Activated T-cell treated with anti-CD3 and anti-CD28 coated beads, Interleukin-2, amount 50 U/mL, for 24 hours (primary cell): ENCODE data around the gene OSM.

ENCODE experiments used
- DNase-seq: peaks from one replicate; pipeline ENCODE4 v3.0.0-alpha.2; 2020
- H3K27ac Mint-ChIP-seq: 2 replicates; pipeline ENCODE4 v1.8.0; 2020; ENCODE audit warnings: mild to moderate bottlenecking, mixed read lengths
- H3K27me3 Mint-ChIP-seq: 2 replicates; pipeline ENCODE4 v1.8.0; 2020; ENCODE audit warnings: mixed read lengths
- H3K36me3 Mint-ChIP-seq: 2 replicates; pipeline ENCODE4 v1.8.0; 2020; ENCODE audit warnings: low read depth, mixed read lengths
- H3K4me1 Mint-ChIP-seq: 2 replicates; pipeline ENCODE4 v1.8.0; 2020; ENCODE audit warnings: low read depth, mixed read lengths
- H3K4me3 Mint-ChIP-seq: 2 replicates; pipeline ENCODE4 v1.8.0; 2020; ENCODE audit warnings: mild to moderate bottlenecking, moderate library complexity, mixed read lengths
- H3K9me3 Mint-ChIP-seq: 2 replicates; pipeline ENCODE4 v1.8.0; 2020; ENCODE audit warnings: mixed read lengths

The OSM gene

DNA sequence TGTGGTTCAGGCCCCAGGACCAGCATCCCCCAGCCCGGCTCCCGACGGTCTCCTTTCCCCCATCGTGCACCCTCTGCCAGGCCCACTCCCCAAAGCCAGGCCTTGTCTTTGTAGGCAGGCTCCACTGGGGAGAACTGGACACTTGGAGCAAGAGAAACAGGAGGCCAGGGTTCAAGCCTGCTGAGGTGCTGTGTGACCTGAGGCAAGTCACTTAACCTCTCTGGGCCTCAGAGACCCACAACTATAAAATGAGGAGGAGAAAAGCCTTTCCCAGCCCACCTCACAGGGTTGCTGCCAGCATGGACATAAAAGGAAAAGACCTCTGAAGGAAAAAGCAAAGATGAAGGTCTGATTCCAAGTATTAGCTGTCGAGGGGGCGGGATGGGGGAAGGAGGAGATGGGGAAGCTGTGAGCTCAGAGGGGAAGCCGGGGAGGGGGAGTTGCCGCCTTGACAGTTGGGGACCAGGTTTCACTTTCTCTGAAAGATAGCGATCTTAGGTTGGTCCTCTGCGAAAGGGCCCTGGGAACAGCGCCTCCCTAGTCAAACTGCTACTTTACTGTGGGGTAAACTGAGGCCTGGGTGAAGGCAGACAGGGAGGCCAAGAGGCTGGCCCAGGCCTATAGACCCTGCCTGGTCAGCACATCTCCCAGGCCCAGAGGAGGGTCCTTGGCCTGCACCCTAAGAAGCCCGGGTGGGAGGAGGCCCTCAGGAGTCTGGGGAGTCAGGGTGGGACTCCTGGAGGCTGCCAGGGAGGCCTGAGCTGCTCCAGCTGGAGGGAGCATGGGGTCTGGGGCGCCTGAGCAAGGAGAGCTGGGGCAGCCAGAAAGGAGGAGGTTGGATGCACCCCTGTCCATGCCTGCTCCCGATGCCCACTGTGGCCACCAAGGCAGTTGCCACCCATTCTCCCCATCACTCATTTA is 991 bp upstream of the OSM start:
- no peaks in the 10 kb centered on the region for H3K9me3 Mint-ChIP-seq
- H3K27me3 Mint-ChIP-seq = no peaks in the 10 kb centered on the region
- peak overlapping the region; percentile 99 for H3K27ac Mint-ChIP-seq
- H3K4me1 Mint-ChIP-seq = peaks cover 50% of the 10 kb centered on the region
- peak; percentile 63 for DNase-seq
- H3K36me3 Mint-ChIP-seq = peaks cover 77% of the 10 kb centered on the region
- peak overlapping the region; percentile 94 for H3K4me3 Mint-ChIP-seq

DNA sequence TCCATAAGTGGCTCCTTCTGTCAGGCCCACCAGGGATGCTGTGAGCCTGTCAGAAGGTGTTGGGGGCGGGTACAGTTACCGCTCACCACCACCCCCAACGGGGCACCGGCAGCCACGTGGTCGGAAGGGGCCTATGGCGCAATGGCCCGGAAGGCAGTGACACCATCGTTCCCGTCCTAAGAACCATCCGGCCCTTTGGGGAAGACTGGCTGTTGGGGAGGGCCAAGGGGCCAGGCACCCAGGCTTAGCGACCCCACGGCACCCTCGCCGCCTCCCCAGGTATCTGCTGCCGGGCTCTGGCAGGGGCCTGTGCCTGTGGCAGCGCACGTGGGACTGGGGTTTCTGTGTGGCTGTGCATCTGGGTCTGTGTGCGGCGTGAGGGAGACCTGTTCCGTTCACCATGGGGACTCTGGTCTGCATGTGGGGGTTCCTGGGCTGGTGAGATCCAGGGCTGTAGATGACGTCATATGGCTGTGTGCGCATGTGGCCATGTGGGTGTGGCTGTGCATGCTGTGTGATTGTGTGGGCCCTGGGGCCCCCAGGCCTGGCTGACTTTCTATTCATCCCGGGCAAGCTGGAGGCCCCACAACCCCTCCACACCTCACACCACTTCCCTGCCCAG is 717 bp downstream of the OSM start:
- no peaks in the 10 kb centered on the region for H3K9me3 Mint-ChIP-seq
- DNase-seq = peak; percentile 91
- peak overlapping the region; percentile 94 for H3K4me3 Mint-ChIP-seq
- peaks cover 82% of the 10 kb centered on the region for H3K36me3 Mint-ChIP-seq
- H3K27ac Mint-ChIP-seq = peak overlapping the region; percentile 99
- H3K4me1 Mint-ChIP-seq = peaks cover 57% of the 10 kb centered on the region
- no peaks in the 10 kb centered on the region for H3K27me3 Mint-ChIP-seq

DNA sequence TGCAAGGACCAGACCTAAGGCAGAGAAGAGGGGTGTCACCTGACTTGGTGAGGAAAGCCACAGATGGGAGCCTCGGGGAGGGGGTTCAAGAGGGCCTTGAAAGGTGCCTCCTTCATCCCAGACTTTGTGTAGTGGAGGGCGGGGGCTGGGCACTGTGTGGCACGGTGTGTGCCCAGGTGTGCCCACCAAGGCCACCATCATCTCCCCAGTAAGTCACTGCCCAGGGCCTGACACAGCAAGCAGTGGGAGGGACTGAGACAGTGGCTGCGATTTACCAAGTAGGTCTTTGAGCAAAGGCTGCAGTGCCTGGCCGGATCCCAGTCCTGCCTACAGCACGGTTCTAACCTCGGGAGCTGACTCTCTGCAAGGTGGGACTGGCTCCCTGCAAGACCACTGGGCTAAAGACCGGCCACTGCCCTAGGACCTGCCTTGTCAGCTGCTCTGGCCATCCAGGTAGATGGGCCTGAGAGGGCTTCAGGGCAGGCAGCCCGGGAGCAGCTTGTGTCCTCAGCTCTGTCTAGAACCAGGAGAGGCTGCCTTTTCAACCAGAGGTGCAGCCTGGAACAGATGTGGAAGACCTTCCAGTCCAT is 1.4 kb downstream of the OSM start:
- Mint-ChIP-seq H3K27ac (peak overlapping the region; percentile 99), H3K27me3 (no peaks in the 10 kb centered on the region), H3K36me3 (peaks cover 78% of the 10 kb centered on the region), H3K9me3 (no peaks in the 10 kb centered on the region), H3K4me1 (peaks cover 57% of the 10 kb centered on the region), H3K4me3 (peak overlapping the region; percentile 94)
- no peak for DNase-seq

DNA sequence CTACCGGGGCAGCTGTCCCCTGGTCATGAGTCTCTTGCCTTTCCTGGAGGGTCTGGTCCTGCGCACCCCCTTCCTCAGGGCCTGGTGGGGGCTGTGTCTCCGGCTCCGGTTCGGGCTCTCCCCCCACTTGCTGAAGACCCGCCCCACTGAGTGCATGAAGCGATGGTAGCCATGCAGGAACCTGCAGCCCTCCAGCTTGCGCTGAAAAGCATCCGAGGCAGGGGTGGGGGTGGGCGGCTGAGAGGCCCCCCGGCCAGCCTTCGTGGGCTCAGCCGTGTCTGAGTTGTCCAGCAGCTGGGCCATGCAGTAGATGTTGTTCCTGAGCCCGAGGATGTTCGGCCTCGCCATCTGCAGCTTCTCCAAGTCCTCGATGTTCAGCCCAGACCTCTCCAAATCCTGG is 2.8 kb downstream of the OSM start:
- H3K9me3 Mint-ChIP-seq = no peaks in the 10 kb centered on the region
- no peaks in the 10 kb centered on the region for H3K27me3 Mint-ChIP-seq
- no peak for DNase-seq
- no peak overlapping the region for H3K27ac Mint-ChIP-seq
- H3K4me3 Mint-ChIP-seq = peak overlapping the region; percentile 94
- peaks cover 55% of the 10 kb centered on the region for H3K4me1 Mint-ChIP-seq
- peaks cover 66% of the 10 kb centered on the region for H3K36me3 Mint-ChIP-seq

DNA sequence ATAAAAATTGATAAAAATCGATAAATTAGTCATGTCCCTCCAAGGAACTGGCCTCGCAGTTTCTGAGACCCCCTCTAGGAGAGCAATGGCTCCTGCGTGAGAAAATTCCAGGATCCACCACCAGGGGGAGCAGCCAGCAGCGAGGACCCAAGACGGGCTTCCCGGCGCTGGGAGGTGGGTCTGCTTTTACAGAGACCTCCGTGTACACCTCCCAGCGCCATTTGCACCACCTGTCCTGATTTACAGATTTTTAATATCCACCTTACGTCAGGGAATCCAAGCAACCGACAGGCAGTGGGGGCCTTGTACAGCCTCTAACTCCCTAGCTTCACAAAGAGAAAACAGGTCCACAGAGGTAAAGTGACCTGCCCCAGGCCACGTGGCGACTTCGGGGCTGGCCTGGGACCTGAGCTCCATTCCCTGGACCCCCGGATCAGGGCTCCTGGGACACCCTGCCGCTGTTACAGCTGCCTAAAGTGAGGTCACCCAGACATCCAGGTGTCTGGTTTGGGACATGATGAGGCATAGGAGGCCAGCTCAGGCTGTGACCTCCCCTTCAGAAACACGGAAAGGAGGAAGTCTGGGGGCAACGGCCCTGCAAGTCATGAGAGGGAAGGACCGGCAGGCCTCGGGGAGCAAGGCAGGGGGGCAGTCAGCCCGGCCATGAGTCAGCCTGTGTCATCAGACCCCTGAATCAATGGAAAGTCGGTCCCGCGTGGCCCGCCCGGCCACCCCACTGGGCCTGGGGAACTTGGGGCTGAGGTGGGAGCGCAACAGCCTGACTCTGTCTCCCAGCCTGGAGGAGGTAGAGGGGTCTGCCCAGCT is 3.5 kb downstream of the OSM start:
- Mint-ChIP-seq H3K9me3 (no peaks in the 10 kb centered on the region), H3K27me3 (no peaks in the 10 kb centered on the region), H3K36me3 (peaks cover 58% of the 10 kb centered on the region), H3K4me3 (peak overlapping the region; percentile 77), H3K27ac (peak overlapping the region; percentile 79), H3K4me1 (peaks cover 47% of the 10 kb centered on the region)
- peak; percentile 87 for DNase-seq

DNA sequence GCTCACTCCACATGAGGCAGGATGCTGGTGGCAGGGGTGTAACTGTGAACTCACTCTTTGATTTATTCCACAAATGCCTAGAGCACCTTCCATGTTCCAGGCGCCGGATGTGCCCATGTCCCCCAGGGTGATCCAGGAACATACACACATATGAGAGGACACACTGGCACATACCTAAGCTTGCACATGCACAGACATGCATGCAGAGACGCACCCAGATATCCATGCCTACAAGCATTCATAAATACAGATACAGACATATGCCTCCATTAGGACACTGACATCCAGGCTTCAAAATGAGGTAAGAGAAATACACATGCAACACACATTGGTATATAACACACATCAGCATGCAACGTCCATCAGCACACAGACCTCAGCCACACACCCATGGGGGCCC is 4.5 kb downstream of the OSM start:
- peaks cover 38% of the 10 kb centered on the region for H3K4me1 Mint-ChIP-seq
- H3K36me3 Mint-ChIP-seq = peaks cover 51% of the 10 kb centered on the region

DNA sequence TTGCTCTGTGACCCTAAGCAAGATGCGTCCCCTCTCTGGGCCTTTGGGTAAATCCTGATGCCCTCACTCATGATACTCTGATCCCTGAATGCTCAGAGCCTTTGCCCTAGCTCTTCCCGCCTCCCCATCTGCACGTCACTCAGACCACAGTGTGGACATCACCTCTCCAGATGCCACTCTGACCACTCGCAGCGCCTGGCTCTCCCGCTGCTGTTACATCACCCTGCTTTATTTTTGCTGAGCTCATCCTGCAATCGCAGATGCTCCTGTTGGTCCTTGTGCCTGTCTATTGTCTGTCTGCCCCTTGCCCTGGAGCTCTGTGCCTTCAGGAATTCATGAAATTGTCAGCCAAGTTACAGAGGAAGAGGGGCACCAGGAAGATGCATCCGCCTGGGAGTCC is 5.5 kb downstream of the OSM start:
- no peak overlapping the region for H3K4me3 Mint-ChIP-seq
- DNase-seq = no peak

More for the DNA sequence above, 4.5 kb downstream of the OSM start:
- DNase-seq = no peak
- Mint-ChIP-seq H3K27ac (peak overlapping the region; percentile 68), H3K27me3 (no peaks in the 10 kb centered on the region), H3K9me3 (no peaks in the 10 kb centered on the region), H3K4me3 (peak overlapping the region; percentile 47)

DNA sequence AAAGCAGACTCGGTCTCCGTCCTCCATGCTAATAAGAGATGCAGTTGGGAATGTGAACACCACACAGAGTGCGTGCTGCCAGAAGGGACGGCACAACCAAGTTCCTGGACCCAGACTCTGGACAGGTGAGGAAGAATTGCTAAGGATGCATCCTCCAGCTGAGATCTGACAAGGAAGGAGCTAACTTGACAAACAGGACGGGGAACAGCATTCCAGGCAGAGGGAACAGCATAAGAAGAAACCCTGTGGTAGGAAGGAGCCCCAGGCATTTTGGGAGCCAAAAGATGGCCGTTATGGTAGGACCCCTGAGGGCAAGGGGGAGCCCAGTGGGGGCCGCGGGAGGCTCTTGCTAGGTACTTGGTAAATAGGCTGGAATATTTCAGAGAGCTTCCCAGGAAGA is 6.0 kb downstream of the OSM start:
- Mint-ChIP-seq H3K27ac (no peak overlapping the region), H3K27me3 (no peaks in the 10 kb centered on the region), H3K9me3 (no peaks in the 10 kb centered on the region), H3K4me3 (no peak overlapping the region), H3K36me3 (peaks cover 41% of the 10 kb centered on the region), H3K4me1 (peaks cover 35% of the 10 kb centered on the region)
- DNase-seq = no peak

More for the DNA sequence above, 5.5 kb downstream of the OSM start:
- no peak overlapping the region for H3K27ac Mint-ChIP-seq
- no peaks in the 10 kb centered on the region for H3K27me3 Mint-ChIP-seq
- no peaks in the 10 kb centered on the region for H3K9me3 Mint-ChIP-seq
- peaks cover 37% of the 10 kb centered on the region for H3K4me1 Mint-ChIP-seq
- H3K36me3 Mint-ChIP-seq = peaks cover 44% of the 10 kb centered on the region

DNA sequence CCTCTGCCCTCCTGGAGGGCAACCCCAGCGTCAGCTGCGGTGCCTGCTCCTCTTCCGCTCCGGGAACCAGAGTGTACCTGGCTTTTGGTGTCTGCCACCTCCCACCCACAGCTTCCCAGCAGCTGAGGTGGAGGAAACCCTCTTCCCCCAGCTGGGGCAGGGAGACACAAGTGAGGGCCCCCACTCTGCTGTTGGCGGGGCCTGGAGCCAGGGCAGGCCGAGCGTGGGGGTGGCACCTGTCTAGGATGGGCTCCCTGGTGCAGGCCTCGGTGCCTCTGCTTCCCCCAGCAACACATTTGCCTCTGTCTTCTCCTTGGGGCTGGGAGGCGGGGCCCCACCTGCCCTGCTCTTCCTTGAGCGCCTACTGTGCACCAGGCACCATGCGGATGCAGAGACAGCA is 6.4 kb downstream of the OSM start:
- no peak overlapping the region for H3K27ac Mint-ChIP-seq
- peaks cover 31% of the 10 kb centered on the region for H3K4me1 Mint-ChIP-seq
- H3K4me3 Mint-ChIP-seq = no peak overlapping the region
- H3K9me3 Mint-ChIP-seq = no peaks in the 10 kb centered on the region
- no peaks in the 10 kb centered on the region for H3K27me3 Mint-ChIP-seq
- H3K36me3 Mint-ChIP-seq = peaks cover 37% of the 10 kb centered on the region
- no peak for DNase-seq

DNA sequence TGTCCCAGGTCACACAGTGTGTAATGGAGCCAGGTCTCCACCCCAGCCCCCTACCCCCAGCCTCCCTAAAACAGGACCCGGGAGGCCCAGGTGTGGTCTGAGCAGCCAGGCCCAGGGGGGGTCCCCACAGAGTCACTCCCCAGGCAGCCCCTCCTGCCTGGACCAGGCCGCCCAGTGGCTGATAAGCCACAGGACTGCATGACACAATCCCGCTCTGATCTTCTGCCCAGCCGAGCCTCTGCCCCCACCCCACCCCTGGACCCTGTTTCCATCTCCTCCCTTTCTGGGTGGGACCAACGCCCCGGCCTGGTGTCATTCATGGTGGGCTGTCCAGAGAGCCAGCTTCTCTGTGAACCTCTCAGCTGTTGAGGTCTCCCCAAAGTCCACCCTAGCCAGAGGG is 12.3 kb downstream of the OSM start:
- Mint-ChIP-seq H3K27ac (no peak overlapping the region), H3K36me3 (no peaks in the 10 kb centered on the region), H3K9me3 (no peaks in the 10 kb centered on the region), H3K4me3 (no peak overlapping the region), H3K27me3 (no peaks in the 10 kb centered on the region), H3K4me1 (peaks cover 38% of the 10 kb centered on the region)
- no peak for DNase-seq

DNA sequence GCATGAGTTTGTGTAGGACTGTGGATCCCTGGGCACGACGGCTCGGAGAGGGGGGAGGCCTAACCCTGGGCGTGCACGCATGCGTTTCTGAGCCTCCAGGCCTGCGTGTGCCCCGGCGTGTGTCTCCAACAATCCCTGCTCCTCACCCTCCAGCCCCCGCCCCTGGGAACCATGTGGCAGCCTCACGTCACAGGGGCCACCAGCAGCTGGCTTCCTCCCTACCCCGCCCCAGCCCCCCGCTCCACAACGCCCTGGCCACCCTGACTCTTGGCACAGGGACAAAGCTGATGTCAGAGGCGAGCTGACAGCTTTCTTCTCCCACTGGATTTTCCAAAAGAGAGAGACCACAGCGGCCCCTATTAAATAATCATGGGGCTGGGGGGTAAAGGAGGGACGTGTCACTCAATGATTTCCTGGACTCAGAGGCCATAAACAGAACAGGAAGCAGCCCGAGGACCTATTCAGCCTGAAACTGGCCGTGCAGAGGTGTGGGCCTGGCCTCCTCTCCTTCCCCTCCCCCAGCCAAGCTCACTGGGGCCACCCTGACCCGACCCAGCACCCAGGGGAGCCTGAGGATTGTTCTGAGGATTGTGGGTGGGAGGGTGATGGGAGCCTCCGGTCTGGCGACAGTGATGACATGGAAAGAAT is 13.3 kb downstream of the OSM start:
- no peaks in the 10 kb centered on the region for H3K9me3 Mint-ChIP-seq
- H3K4me3 Mint-ChIP-seq = no peak overlapping the region
- DNase-seq = no peak
- no peaks in the 10 kb centered on the region for H3K36me3 Mint-ChIP-seq
- H3K27me3 Mint-ChIP-seq = no peaks in the 10 kb centered on the region
- no peak overlapping the region for H3K27ac Mint-ChIP-seq
- peaks cover 44% of the 10 kb centered on the region for H3K4me1 Mint-ChIP-seq

DNA sequence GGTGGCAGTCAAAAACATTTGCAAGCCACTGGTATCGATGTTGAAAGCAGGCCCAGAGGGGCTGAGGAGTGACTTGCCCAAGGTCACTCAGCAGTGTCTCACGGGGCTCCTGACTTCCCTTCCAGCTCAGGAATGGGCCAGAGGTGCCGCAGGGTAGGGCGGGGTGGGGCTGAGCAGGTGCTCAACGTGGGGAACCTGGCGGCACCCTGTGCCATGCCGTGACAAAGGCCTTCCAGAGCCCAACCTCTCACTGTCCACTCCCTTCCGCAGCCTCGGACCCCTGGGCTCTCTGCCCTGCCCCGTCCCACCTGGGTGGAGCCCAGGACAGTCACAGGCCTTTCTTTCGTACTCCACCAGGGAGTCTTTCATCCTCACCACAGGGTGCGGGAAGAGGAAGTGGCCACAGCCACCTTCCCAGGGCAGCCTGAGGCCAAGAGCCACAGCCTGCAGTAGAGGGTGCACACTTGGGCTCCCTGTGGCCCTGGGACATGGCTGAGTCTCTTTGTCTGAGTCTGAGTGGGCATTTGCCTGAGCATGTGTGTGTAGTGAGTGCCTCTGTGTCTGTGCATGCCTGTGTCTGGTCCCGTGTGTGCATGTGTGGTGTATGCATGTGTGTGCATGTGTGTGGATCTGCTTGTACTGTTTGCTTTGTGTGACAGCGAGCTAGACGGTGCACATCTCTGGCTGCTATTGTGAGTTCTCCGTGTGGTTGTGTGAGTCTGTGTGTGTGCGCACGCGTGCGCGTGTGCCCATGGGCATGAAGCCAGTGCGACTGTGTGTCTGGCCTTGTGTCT is 14.0 kb downstream of the OSM start:
- Mint-ChIP-seq H3K4me3 (no peak overlapping the region), H3K27me3 (peaks cover 2% of the 10 kb centered on the region), H3K27ac (no peak overlapping the region), H3K36me3 (no peaks in the 10 kb centered on the region), H3K9me3 (no peaks in the 10 kb centered on the region), H3K4me1 (peaks cover 50% of the 10 kb centered on the region)
- DNase-seq = no peak

DNA sequence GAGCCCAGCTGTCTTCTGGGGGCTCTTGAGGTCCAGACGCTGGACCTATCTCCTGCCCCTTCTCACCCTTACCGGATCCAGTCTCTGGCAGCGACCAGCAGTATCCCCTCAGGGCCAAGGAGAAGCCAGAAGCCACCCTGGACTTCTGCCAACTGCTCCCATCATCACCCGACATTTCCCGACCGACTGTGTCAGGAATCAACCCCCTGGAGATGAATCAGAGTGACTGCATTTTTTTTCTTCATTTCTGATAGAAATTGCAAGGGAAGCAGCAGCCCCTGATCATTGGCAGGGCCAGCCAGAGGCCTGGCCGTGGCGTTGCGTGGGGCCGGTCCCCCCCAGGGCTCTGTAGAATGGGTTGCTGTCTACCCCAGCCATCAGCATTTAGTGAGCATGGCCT is 14.9 kb downstream of the OSM start:
- peaks cover 58% of the 10 kb centered on the region for H3K4me1 Mint-ChIP-seq
- no peaks in the 10 kb centered on the region for H3K9me3 Mint-ChIP-seq
- H3K36me3 Mint-ChIP-seq = no peaks in the 10 kb centered on the region
- H3K27me3 Mint-ChIP-seq = peaks cover 3% of the 10 kb centered on the region
- no peak for DNase-seq
- H3K4me3 Mint-ChIP-seq = no peak overlapping the region
- H3K27ac Mint-ChIP-seq = no peak overlapping the region
